Osteocyte (in vitro differentiated cells): ENCODE data around the gene ACOXL. TPM values are rescaled to one million over a fixed set of nuclear protein-coding genes. Genes with fewer than 3 reads are reported as not detected.

ENCODE experiments used
- DNase-seq: peaks from one replicate; pipeline ENCODE4 v3.0.0; 2021; ENCODE audit warnings: mixed read lengths; ENCODE audit not compliant: unreplicated experiment; ENCODE audit errors: extremely low spot score
- H3K27ac Mint-ChIP-seq: one replicate; pipeline ENCODE4 v1.8.0; 2021; ENCODE audit warnings: mild to moderate bottlenecking, mixed read lengths; ENCODE audit not compliant: unreplicated experiment
- H3K27me3 Mint-ChIP-seq: one replicate; pipeline ENCODE4 v1.8.0; 2021; ENCODE audit warnings: mixed read lengths; ENCODE audit not compliant: unreplicated experiment
- H3K36me3 Mint-ChIP-seq: one replicate; pipeline ENCODE4 v1.8.0; 2021; ENCODE audit warnings: mixed read lengths; ENCODE audit not compliant: unreplicated experiment
- H3K4me1 Mint-ChIP-seq: one replicate; pipeline ENCODE4 v1.8.0; 2021; ENCODE audit warnings: mixed read lengths; ENCODE audit not compliant: unreplicated experiment
- H3K4me3 Mint-ChIP-seq: one replicate; pipeline ENCODE4 v1.8.0; 2021; ENCODE audit warnings: mild to moderate bottlenecking, moderate library complexity, mixed read lengths; ENCODE audit not compliant: unreplicated experiment
- H3K9me3 Mint-ChIP-seq: one replicate; pipeline ENCODE4 v1.8.0; 2021; ENCODE audit warnings: mixed read lengths; ENCODE audit not compliant: unreplicated experiment
- CTCF ChIP-seq: fragments of 200-600 bp; sonication (generic); IDR thresholded peaks from 2 replicates; pipeline ENCODE4 v1.5.0; 2021; ENCODE audit warnings: antibody characterized with exemption, mild to moderate bottlenecking, moderate library complexity
- total RNA-seq: library from RNA; stranded (reverse); gene quantifications from 2 replicates; pipeline ENCODE4 v1.2.1, GENCODE V29; 2021

ACOXL gene
- total RNA-seq, 1 donor from 2014 or later, result not detected

- DNase-seq, result no peak
- Mint-ChIP-seq H3K27ac (no peak overlapping the region), H3K27me3 (peaks cover 81% of the 10 kb centered on the region), H3K4me1 (no peaks in the 10 kb centered on the region), H3K4me3 (no peak overlapping the region), H3K9me3 (no peaks in the 10 kb centered on the region), H3K36me3 (no peaks in the 10 kb centered on the region)
- TF ChIP-seq CTCF, result no peak
Observed at GRCh38 chr2:110746586-110747521, 14.5 kb downstream of the ACOXL start.

GRCh38 chr2:110747522-110748488 is 15.4 kb downstream of the ACOXL start:
- Mint-ChIP-seq H3K4me3 (no peak overlapping the region), H3K9me3 (no peaks in the 10 kb centered on the region), H3K36me3 (no peaks in the 10 kb centered on the region), H3K27me3 (peaks cover 76% of the 10 kb centered on the region), H3K27ac (no peak overlapping the region), H3K4me1 (no peaks in the 10 kb centered on the region)
- no peak for TF ChIP-seq CTCF
- DNase-seq, result peak; percentile 71

- TF ChIP-seq CTCF, result no peak
- H3K36me3 Mint-ChIP-seq, result no peaks in the 10 kb centered on the region
- H3K9me3 Mint-ChIP-seq, result no peaks in the 10 kb centered on the region
- H3K4me3 Mint-ChIP-seq, result no peak overlapping the region
- H3K27ac Mint-ChIP-seq, result no peak overlapping the region
- peaks cover 75% of the 10 kb centered on the region for H3K27me3 Mint-ChIP-seq
- H3K4me1 Mint-ChIP-seq, result no peaks in the 10 kb centered on the region
- no peak for DNase-seq
Observed at GRCh38 chr2:110748489-110748867, 16.1 kb downstream of the ACOXL start.

GRCh38 chr2:110751642-110752041 is 19.3 kb downstream of the ACOXL start:
- H3K4me3 Mint-ChIP-seq, result no peak overlapping the region
- H3K36me3 Mint-ChIP-seq, result no peaks in the 10 kb centered on the region
- H3K27me3 Mint-ChIP-seq, result peaks cover 55% of the 10 kb centered on the region
- no peak for TF ChIP-seq CTCF
- H3K9me3 Mint-ChIP-seq, result no peaks in the 10 kb centered on the region
- no peaks in the 10 kb centered on the region for H3K4me1 Mint-ChIP-seq
- H3K27ac Mint-ChIP-seq, result no peak overlapping the region
- DNase-seq, result no peak
